GM12873 (cell line): ENCODE data around the gene GNPTAB.

Experiments
- TF ChIP-seq, protein P1 (sequence below): IDR thresholded peaks from 2 replicates; pipeline ENCODE4 v1.5.1; 2012; ENCODE audit warnings: low read depth, mild to moderate bottlenecking, moderate library complexity, low read length, control low read depth; ENCODE audit not compliant: insufficient read depth; ENCODE audit errors: missing control alignments

Gene GNPTAB

DNA sequence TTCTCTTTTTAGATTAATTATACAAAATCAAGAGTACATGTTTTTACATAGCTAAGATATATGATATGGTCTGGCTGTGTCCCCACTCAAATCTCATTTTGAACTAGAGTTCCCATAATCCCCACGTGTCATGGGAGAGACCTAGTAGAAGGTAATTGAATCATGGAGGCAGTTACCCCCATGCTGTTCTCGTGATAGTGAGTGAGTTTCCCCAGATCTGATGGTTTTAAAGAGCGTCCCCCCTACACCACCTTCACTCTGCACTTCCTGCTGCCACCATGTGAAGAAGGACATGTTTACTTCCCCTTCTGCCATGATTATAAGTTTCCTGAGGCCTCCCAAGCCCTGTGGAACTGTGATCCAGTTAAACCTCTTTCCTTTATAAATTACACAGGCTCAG, 25.2 kb upstream of the GNPTAB start:
- TF ChIP-seq, protein P1, sequence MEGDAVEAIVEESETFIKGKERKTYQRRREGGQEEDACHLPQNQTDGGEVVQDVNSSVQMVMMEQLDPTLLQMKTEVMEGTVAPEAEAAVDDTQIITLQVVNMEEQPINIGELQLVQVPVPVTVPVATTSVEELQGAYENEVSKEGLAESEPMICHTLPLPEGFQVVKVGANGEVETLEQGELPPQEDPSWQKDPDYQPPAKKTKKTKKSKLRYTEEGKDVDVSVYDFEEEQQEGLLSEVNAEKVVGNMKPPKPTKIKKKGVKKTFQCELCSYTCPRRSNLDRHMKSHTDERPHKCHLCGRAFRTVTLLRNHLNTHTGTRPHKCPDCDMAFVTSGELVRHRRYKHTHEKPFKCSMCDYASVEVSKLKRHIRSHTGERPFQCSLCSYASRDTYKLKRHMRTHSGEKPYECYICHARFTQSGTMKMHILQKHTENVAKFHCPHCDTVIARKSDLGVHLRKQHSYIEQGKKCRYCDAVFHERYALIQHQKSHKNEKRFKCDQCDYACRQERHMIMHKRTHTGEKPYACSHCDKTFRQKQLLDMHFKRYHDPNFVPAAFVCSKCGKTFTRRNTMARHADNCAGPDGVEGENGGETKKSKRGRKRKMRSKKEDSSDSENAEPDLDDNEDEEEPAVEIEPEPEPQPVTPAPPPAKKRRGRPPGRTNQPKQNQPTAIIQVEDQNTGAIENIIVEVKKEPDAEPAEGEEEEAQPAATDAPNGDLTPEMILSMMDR = no peak

DNA sequence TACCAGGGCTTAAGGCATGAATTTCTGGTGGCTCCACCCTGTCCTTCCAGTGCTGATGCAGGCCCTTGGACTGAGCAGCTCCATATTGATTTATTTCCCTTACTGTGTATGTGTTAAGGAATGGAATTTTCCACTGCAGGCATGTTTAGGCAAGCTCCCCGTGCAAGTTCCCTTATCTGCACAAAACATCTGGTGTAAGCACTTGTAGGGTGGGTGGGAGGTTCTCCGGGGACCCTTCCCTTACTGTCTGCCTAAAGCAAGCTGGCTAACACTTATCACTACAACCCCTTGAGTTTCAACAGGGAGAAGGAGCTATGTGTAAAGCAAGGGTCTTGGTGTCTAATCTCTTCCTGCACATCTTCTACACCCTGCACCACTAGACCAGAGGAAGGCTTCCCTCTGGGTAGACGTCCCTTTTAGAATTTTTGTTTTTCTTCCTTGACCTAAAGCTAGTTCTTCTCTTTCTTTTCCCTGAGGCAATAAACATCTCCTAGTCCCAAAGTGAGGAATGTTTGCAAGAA, 24.7 kb upstream of the GNPTAB start:
- TF ChIP-seq, protein P1 = no peak

GRCh38 chr12:101854747-101855146, 24.0 kb upstream of the GNPTAB start:
- TF ChIP-seq, protein P1 = no peak

GRCh38 chr12:101852998-101853397, 22.2 kb upstream of the GNPTAB start:
- TF ChIP-seq, protein P1 = no peak

DNA sequence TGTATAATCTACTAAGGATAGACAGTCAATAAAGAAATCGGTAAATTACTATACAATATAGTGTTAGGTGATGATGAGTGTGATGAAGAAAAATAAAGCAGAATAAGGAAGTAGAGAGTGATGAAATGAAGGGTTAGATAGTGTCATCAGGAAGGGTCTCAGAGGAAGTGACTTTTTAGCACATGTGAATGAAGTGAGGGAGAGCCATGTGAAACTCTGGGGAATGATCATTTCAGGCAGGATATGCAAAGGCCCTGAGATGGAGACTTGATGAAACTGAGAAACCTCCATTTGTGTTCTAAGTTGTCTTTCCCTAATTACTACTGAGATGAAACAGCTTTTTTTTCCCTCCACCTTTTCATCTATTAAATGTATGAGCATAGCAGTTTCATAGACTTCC, 19.4 kb upstream of the GNPTAB start:
- TF ChIP-seq, protein P1 = no peak

- TF ChIP-seq, protein P1 = no peak
Observed at GRCh38 chr12:101847325-101847724, 16.6 kb upstream of the GNPTAB start.

DNA sequence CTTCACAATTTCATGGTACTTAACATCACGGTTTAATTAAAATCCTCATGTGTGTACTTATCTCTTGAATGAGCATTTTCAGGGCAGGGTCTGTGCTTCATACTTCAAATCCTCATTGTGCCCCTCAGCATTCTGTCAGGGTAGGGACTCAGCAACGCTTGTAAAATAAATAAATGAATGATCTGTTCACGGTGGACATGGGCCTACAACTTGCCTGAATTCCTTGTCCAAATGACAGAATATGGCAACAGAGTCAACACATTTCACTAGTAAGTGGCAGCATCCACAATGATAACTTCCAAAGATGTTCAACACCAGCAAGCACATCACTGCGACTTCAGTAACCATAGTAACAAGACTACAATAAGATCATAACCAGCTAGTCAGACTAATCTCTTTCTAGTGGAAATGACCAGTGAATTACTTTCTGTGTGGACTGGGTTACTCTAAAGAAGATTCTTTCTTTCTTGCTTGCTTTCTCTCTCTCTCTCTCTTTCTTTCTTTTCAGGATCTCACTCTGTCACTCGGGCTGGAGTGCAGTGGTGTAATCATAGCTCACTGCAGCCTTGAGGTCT, 14.5 kb upstream of the GNPTAB start:
- TF ChIP-seq, protein P1 = no peak
